GDM1 (cell line): ENCODE results near the gene FAM83F.
"Not testable (repeated sequence)": the region's sequence is repeated elsewhere in the genome, so short reads cannot be mapped to it uniquely, and the experiment has no call there.

Source experiments
- DNase-seq: peaks from one replicate; lab custom pipeline; 2025; lab: John Stamatoyannopoulos, UW

FAM83F gene

GRCh38 chr22:40015358-40015976, 20.7 kb downstream of the FAM83F start:
- DNase-seq, result no peak

GRCh38 chr22:40018051-40018450, 23.3 kb downstream of the FAM83F start:
- no peak for DNase-seq

GRCh38 chr22:40019100-40019499, 24.3 kb downstream of the FAM83F start:
- DNase-seq, result no peak

GRCh38 chr22:40020956-40021355, 26.2 kb downstream of the FAM83F start:
- no peak for DNase-seq

- DNase-seq, result no peak
Observed at GRCh38 chr22:40021401-40022000, 26.7 kb downstream of the FAM83F start.

DNA sequence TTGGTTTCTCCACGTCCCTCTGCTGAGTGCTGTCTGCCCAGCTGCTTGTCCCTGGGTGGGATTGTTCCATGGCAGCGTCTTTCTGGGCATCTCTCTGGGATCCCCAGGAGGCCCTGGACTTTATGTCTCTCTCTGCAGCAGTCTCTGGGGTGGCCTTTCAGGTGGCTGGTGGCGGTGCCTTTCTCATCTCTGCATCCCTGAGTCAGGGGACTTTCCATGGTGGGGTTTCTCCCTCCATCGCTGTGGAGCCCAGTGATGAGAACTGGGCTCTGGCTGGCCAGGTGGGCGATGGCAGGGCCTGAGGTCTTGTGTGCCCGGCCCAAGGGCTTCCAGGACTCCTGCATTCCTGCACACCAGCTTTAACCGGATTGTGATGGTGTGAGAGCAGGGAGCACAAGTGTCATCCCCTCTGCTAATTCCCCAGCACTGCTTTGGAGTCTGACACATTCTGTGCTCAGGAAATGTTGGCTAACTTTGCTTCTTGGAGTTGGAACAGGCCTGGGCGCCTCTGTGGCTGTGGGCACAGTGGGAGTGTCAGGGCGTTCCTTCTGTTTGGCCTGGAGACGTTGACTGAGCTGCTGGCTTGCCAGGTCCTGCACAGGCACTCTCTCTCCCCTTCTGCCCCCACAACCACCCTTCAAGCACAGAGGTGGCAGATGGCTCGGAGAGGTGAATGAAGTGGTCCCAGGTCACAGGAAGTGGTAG, 27.9 kb downstream of the FAM83F start:
- DNase-seq, result no peak

DNA sequence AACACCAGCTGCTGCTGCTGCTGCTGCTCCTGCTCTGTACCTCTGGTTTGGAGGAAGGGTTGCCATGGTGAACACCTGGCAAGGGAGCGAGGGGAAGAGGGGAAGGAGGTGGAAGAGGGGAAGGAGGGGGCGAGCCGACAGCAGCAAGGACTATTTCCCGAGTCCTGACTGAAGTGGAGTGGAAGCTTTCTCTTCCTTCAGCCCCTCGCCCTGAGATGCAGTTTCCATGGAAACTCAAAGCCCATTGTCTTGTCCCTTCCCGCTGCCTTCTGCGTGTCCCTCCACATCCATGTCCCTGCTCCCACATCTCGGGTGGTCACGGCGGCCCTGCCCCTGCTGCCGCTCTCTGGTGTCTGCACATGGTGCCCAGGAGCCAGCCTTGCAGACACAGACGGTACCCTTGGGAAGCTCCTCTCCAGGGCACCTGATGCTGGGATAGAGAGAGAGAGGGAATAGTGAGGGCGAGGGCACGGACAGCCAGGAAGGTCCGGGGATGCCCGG, 28.6 kb downstream of the FAM83F start:
- DNase-seq, result no peak

DNA sequence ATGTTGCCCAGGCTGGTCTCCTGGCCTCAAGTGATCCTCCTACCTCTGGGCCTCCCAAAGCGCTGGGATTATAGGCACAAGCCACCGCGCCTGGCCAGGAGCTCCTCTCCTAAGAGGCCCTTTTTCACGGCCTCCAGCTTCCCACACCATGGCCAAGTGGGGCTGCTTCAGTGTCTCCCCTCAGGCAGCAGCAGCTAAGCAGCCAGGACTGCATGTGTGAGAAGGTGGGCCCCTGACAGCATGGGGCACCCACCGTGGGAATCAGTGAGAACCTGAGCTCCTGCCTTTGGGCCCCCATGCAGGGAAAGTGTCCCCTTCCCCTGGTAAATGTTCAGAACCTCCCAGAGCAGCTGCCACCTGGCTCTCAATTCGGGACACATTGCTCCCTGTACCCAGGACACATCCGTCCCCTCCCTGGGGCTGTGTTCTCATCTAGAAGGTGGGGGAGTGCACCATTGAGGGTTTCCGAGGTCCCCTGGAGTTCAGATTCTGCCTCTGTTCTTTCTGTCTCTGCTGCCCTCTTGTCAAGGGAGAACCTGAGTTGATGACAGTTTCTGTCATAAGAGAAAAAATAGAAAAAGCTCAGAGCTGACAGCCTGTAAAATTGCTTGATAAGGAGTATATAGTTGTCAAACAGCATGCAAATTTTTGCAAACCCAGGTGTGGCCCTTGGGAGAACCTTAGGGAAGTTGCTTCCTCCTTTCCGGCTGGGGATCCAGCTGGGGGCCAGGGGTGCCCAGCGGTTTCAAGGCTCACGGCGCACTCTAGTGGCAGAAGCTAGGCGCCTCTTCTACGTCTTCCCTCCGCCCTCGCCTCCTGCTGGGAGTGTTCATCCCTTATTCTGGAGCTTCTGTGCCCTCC, 29.7 kb downstream of the FAM83F start:
- DNase-seq, result no peak

DNA sequence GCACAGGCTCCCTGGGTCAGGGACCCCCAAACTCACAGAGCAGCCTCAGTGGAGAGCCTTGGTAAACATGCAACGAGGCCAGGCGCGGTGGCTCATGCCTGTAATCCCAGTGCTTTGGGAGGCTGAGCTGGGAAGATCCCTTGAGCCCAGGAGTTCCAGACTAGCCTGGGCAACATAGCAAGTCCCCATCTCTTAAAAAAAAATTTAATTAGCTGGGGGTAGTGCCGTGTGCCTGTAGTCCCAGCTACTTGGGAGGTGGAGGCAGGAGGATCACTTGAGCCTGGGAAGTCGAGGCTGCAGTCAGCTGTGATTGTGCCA, 30.3 kb downstream of the FAM83F start:
- not testable (repeated sequence) for DNase-seq

- no peak for DNase-seq
Observed at GRCh38 chr22:40025856-40026255, 31.1 kb downstream of the FAM83F start.

GRCh38 chr22:40026641-40027040, 31.9 kb downstream of the FAM83F start:
- DNase-seq, result no peak

- no peak for DNase-seq
Observed at GRCh38 chr22:40027191-40028097, 32.7 kb downstream of the FAM83F start.

GRCh38 chr22:40028098-40028425, 33.3 kb downstream of the FAM83F start:
- no peak for DNase-seq

DNA sequence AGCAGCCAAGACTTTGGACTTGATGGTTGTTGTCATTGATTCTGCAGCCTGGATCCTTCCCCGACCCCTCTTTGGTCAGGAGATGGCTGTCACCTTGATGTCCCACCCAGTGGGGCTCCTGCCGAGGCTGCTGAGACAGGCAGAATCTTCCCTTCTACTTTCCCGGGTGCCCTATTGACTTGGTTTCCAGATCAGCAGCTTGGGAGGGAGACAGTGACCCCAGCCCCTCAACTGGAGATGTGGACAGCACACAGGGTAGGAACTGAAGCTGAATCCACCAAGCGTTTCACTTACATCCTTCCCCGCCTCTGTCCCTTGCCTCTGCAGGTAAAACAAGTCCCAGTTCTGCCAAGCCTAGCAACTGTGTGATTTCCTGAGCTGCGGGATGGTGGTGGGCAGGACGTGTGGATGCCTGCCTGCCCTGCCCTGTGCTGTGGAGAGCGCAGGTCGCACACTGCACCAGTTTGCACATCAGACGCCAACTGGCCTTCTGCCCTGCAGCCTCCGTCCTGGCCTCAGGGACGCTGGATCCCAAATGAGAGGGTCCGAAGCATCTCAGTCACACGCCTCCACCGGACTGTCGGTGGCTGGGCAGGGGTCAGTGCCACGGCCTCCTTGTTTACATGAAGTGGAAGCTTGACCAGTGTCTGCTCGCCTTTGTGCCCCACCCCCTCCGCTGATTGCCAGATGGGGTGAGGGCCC, 34.6 kb downstream of the FAM83F start:
- DNase-seq, result no peak

DNA sequence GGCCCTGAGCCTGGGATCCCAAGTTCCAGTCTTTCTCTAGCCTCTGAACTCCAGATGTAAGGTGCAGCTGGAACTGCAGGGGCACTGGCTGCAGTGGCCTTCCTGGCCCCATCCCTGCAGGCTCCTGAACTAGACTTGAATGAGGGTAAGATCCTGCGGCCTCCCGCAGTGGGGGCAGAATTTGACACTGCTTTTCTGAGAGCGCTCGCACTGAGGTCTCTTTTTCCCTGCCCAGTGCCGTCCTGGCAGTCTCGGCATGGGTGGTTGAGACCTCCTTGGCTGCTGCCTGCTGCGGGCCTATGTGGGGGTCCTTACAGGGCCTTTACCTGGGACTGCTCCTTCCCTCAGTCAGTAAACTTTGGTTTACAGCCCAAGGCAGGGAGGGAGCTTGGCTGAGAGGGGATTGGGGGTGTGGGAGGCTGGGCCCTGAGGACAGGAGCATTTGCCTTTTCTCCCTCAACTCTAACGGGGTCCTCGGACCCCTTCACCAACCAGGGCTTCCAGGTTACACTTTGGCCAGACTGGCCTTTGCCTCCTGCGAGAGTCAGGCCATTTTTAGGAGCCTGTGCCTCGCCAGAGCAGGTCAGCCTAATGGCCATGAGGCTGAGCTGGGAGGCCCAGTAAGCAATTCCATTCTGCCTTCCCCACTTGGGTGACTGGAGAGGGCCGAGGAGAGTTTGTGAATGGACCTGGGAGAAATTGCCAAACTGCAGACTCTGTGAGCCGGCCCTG, 35.4 kb downstream of the FAM83F start:
- no peak for DNase-seq

DNA sequence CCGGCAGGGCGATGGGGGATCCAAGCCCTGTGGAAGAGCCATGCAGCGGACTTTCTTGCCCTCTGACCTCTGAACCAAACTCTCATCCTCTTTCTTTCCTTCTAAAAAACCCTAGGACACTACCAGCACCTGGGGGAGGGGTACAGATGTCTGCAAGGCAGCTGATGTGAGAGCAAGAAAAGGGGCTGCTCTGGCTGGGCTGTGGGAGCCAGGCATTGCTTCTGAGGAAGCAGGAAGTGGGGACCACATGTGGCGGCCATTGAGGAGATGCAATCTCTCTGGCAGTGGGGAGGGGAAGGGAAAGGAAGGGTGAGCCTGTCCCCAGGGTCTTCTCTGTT, 36.0 kb downstream of the FAM83F start:
- DNase-seq, result no peak

GRCh38 chr22:40031766-40032470, 37.2 kb downstream of the FAM83F start:
- no peak for DNase-seq

- no peak for DNase-seq
Observed at GRCh38 chr22:40033586-40034380, 39.0 kb downstream of the FAM83F start.

DNA sequence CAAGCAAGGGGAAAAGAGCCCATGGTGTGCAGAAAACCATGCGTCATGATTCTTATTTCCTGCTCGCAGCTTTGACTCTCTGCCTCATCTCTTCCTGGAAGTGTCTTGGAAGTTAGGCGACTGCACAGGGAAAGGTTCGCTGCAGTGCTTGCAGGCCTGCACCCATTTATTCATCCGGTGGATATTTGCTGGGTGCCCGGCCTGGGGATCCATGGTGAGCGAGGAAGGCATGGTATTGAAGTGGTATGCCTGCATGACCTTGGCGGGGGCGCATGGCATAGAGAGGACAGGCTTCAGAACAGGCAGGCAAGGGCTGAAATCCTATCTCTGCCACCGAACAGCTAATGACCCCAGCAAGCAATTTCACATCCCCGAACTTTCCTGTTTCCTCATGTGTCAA, 40.6 kb downstream of the FAM83F start:
- no peak for DNase-seq
